ENCODE measurements around the gene SMIM44.

SMIM44 gene

DNA sequence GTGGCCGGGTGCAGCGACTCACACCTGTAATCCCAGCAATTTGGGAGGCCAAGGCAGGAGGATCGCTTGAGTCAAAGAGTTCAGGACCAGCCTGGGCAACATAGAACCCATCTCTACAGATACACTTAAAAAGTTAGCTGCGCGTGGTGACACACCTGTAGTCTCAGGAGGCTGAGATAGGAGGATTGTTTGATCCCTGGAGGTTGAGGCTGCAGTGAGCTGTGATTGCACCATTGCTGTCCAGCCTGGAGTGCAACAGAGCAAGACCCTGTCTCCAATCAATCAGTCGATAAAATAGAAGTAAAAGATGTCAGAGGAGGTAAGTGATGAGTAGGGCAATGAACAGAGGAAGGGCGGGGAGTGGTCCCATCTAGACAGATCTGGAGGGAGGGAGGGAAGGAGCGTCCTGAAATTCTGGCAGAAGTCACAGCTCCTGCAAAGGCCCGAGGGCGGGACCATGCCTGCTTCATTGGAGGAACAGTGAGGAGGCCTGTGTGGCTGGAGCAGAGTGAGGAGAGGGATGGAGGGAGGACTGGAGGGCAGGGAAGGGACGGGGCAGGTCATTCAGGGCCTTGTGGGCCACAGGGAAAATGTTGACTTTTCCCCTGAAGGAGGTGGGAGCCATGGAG, 12.6 kb downstream of the SMIM44 start:
- no peak for DNase-seq (ENCODE audit: low spot score)
- TF ChIP-seq, protein P1, sequence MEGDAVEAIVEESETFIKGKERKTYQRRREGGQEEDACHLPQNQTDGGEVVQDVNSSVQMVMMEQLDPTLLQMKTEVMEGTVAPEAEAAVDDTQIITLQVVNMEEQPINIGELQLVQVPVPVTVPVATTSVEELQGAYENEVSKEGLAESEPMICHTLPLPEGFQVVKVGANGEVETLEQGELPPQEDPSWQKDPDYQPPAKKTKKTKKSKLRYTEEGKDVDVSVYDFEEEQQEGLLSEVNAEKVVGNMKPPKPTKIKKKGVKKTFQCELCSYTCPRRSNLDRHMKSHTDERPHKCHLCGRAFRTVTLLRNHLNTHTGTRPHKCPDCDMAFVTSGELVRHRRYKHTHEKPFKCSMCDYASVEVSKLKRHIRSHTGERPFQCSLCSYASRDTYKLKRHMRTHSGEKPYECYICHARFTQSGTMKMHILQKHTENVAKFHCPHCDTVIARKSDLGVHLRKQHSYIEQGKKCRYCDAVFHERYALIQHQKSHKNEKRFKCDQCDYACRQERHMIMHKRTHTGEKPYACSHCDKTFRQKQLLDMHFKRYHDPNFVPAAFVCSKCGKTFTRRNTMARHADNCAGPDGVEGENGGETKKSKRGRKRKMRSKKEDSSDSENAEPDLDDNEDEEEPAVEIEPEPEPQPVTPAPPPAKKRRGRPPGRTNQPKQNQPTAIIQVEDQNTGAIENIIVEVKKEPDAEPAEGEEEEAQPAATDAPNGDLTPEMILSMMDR (conservative IDR thresholded peaks at IDR 0.05; ENCODE audit: low read depth), result no peak
- ChIA-PET POLR2A (ENCODE audit: low non-redundant PET) (no interaction called here), CTCF (no interaction called here)
- no peak overlapping the region; the same call in 1 of the 2 replicates for H3K27ac ChIP-seq

DNA sequence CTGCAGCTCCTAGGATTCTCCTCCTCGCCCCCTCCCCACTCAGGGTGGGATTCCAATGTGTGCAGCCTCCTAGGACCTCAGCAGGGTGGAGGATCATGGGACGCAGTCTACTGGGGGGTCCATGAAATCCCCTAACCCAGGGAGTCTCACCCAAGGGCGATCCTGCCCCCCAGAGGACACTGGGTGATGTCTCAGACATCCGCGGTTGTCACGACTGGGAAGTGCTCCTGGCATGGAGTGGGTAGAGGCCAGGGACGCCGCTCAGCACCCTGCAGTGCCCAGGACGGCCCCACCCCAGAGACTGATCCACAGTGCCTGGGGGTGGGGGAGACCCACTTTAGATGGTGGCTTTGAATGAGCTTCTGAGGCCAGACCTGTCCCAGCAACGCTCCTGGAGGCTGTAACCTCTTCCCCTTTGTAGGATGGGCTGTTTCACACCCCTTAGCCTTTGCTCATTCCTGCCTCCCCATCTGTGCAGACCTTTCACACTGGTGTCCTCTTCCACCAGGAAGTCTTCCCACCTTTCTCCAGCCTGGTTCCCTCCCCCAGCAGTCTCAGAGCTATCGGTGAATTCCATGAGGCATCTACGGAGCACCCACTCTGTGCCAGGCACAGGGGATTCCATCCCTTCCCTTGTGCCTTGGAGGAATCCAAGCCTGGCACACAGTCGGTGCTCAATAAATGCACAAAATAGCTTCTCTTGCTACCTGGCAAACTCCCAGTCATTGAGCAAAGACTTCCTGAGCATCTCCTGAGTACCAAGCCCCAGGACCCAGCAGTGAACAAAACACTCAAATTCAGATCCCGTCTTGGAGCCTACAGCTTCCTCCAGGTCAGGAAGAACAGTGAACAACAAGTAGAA, 13.4 kb downstream of the SMIM44 start:
- peak overlapping the region; percentile 44 for H3K27ac ChIP-seq
- TF ChIP-seq, protein P1 (conservative IDR thresholded peaks at IDR 0.05; ENCODE audit: low read depth), result no peak
- POLR2A ChIA-PET (ENCODE audit: low non-redundant PET), result interaction anchor here (0.6 kb wide), 1 partner anchor 23 kb away, joined by 4 read pairs; no protein-coding TSS in a partner anchor
- CTCF ChIA-PET, result interaction anchor here (0.6 to 0.7 kb wide), 2 partner anchors 165 to 186 kb away, joined by 3 to 4 read pairs; no protein-coding TSS in a partner anchor
- DNase-seq (ENCODE audit: low spot score), result no peak

DNA sequence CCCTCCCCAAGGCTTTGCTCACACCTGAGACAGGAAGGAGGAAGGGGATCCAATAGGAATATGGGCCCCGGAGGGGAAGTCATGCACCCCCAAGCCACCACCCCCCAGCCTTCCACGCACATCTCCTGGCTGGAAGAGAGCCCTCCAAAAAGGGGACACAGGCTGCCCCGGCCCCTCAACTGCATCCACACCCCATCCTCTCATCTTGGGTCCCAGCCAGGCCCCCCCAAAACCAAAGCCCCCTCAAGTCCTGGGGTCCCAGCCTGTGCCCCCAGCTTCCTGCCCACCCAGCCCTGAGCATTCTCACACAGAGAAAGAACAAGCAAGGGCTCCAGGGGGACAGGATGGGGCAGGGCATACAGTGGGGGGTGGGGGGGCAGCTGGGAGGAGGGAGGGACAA, 15.0 kb downstream of the SMIM44 start:
- TF ChIP-seq, protein P1 (conservative IDR thresholded peaks at IDR 0.05; ENCODE audit: low read depth), result no peak
- ChIA-PET CTCF (no interaction called here), POLR2A (ENCODE audit: low non-redundant PET) (no interaction called here)
- no peak overlapping the region for H3K27ac ChIP-seq
- no peak for DNase-seq (ENCODE audit: low spot score)

DNA sequence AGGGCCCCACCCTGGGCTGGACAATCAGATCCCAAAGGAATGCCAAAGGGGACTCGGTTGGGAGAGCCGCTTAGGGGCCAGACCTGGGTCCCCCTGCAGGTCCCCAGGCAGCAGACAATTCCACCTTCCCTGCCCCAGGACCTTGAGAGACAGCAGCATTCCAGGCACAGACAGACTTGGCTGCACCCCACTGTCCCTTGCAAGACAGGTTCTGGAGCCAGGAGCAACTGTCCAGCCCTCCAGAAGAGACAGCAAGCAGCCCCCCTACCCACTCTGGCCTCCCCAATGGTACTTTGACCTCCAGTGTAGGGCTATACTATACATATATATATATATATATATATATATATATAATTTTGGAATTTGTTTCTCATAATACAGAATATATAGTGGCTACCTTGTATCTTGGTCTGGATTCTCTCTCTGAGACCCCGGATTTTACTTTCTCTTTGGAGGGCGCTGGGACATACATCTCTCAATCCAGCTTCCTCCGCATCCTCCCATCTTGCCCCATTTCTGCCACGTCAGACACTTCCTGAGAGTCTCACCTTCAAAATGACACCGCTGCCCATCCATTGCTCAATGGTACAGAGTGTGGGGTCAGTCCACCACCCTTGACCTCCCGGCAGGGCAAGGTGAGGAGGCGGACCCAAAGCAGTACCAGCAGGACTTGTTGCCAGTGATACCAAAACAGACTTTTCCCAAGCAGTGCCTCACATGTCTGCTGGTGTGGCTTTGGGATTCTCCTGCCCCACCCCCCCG, 15.6 kb downstream of the SMIM44 start:
- CTCF ChIA-PET, result no interaction called here
- POLR2A ChIA-PET (ENCODE audit: low non-redundant PET), result no interaction called here
- no peak overlapping the region for H3K27ac ChIP-seq
- DNase-seq (ENCODE audit: low spot score), result no peak
- TF ChIP-seq, protein P1 (conservative IDR thresholded peaks at IDR 0.05; ENCODE audit: low read depth), result no peak

DNA sequence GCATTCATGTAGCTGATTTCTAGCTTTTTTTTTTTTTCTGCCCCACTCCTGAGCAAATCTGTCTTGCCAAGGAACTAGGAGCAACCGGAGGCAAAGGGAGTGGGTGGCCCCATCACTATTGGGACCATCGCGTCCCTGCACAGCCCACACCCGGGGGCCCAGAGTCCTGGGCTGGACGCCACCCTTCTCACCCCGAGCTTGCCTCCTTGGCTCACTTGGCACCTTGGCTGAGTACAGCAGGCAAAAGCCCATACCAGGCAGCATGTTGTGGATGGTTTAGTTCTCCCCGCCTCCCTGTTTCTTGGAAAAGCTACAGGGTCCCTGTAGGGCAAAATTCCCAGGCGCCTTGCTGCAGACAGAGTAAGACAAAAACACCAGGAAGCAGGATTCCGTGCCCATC, 16.6 kb downstream of the SMIM44 start:
- POLR2A ChIA-PET (ENCODE audit: low non-redundant PET), result no interaction called here
- DNase-seq (ENCODE audit: low spot score), result no peak
- CTCF ChIA-PET, result interaction anchor here (0.6 kb wide), 1 partner anchor 113 kb away, joined by 3 read pairs; no protein-coding TSS in a partner anchor
- TF ChIP-seq, protein P1 (conservative IDR thresholded peaks at IDR 0.05; ENCODE audit: low read depth), result no peak
- peak overlapping the region; percentile 59 for H3K27ac ChIP-seq

DNA sequence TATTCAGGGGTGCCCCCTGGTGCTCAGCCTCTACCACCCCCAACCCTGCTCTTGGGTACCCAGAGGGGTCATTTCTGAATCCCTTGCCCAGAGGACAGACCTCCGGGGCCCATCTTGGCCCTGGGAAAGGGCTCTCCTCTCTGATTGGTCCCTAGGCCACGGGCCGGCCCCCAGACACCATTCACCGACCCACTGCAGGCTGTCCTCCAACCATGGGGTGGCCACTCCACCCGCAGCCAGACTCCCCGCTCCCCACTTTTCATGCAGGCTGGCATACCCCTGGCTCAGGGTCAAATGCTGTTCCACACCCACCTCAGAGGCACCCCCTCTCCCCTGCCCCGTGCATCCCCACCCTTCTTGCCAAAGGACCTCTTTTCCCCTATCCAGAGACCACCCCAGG, 17.7 kb downstream of the SMIM44 start:
- peak overlapping the region; percentile 59 for H3K27ac ChIP-seq
- no peak for DNase-seq (ENCODE audit: low spot score)
- TF ChIP-seq, protein P1 (conservative IDR thresholded peaks at IDR 0.05; ENCODE audit: low read depth), result no peak
- ChIA-PET CTCF (interaction anchor here (0.6 kb wide), 1 partner anchor 283 kb away, joined by 4 read pairs; no protein-coding TSS in a partner anchor), POLR2A (ENCODE audit: low non-redundant PET) (interaction anchor here (0.6 kb wide), 1 partner anchor 515 kb away, joined by 3 read pairs; no protein-coding TSS in a partner anchor)

Data from RWPE1 (cell line).